Medulla oblongata (tissue), 1 donor: Measurements from ENCODE around the gene TNFAIP8.
A peak's percentile ranks its signal among the peaks of the same experiment; 100 is the strongest.

Source experiments
- DNase-seq: peaks from one replicate; pipeline ENCODE4 v3.0.0-alpha.2; 2015; ENCODE audit errors: extremely low spot score

The TNFAIP8 gene

DNA sequence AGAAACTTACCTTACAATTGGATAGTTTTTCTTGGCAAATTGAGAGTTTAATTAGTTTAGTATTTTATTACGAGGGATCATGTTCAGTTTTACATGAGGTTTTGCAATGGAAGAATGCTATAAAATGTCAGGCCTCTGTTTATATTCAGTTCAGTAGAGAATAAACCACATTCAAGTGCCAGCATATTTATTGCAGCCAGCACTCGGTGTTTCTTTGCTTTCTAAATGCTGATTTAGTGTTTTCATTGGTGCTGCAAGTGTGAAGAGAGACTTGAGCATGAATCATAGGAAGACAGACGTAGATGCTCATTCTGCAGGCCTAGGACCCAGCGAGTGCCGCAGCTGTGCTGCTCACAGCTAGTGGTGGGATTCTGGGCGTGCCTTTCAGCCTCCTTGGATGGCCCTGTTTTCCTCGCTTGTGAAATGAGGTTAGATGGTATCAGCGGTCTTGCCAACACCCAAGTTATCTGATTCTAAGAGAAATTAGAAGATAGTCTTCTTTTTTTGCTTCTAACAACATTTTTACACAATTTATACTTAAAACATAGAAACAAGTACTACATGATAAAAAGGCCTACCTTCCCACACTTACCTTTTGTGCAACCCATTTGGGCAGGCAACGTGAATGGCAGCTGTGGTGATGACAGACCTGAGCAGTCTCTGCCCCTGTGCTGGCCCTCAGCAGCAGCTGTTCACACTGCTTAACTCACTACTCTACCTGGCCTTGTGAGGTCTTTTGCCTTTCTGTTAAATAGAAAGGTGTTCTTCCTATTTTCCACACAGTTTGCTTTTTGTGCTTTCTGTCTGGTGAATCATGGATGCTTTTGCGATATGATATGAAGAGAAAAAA, 26.8 kb upstream of the TNFAIP8 start:
- DNase-seq: no peak

DNA sequence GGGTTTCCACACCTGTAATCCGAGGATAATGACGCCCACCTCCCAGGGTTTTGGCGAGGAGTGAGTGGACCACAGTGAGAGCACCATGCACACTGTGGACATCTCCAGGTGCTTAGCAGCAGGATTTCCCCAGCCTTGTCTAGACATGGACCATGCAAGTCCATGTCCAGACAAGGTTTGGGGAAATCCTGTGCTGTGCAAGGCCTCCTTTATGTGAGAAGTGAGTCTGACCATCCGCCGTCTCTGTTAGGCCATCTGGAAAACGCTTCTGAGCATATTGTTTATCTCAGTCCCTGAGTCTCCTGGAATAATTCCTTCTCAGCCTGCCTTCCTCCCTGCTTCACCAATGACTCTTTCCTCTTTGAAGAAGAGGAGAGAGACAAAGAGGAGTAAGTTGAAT, 26.2 kb upstream of the TNFAIP8 start:
- DNase-seq: no peak

DNA sequence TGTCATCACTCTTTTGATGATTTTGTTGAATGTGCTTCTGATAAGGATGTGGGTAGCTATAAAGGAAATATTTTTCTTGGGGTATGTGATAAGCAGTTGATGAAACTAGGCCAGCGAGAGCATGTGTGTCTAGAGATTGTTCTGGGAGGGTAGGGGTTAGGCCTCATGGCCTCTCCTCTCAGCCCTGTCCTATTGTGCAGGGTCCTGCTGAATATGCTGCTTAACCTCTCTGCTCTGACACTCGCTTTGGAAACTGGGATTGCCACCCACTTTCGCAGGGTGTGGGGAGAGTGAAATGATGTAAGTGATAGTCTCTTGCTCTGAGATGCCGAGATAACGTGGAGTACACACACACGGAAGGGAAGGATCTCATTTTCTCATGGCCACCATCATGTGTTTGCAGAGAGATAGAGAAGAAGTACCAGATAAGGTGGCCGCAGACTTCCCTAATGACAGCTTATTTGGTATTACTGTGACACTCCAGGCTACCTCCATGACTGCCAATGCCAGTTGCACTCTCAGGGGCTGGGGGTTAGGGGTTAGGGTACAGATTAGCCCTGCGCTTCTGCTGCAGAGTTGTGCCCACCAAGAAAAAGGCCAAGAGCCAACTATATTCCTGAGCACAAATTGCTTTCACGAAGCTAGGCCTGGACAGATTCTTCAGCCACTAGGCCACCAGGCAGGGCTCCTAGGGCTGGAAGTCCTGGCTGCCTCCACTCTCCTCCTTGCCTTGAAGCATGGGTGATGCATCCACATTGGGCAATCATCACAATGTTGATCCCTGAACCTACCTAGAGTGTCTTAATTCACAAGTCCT, 25.2 kb upstream of the TNFAIP8 start:
- DNase-seq: no peak

DNA sequence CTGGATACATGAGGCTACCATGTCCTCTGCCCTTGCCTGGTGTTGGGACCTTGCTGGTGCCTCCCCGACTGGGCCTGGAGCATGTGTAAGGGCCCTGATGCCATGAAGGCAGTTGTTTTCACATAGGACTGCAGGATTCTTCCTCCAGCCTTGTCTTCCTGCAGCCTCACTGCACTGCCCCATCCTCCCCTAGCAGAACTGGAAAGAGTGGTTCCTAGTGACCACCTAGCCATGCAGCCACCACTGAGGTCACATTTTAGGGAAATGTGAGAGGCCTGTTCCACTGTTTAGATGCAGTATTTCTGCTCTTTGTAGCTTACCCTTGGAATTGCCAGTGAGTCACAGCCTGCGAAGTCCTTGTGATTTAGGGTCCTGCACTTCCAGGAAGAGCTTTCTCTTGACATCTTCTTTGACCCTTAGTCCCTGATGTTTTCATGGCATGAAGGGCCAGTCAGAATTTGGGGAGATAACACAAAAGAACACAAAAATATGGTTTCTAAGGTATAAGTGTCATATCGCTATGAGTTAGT, 24.2 kb upstream of the TNFAIP8 start:
- DNase-seq: no peak

DNA sequence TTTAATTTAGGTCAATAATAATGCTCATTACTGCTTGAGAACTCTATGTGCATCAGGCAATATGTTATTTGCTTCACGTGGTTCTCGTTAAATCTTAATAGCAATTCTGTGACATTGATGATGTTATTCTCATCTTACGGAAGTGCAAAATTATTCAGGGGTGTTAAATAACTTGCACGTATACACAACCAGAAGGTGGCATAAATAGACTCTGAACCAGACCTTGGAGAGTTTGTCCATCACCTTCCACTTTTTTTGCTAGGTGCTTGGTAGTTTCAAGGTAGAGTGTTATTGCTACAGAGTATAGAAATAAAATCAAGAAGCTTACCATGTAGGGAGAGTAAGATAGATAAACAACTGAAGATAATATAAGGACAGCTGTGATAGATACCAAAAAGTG, 23.6 kb upstream of the TNFAIP8 start:
- no peak for DNase-seq

DNA sequence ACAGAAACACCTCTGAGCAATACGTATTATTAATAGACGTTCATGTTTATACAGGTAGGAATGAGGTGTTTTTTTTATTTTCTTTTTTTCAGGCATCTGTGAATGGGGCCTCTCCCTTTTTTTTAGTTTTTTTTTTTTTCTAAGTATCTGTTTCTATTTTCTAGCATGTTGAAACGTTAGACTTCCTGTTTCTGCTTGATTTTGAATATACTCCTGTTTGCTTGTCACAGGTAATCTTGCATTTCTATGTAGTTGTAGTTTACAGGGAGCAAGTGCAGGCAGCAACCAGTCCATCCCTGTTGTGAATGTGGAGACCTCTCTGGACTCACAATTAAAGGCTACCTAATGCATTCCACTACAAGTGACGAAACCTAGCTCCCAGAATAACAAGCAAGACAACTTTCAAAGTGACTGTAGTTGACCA, 22.8 kb upstream of the TNFAIP8 start:
- no peak for DNase-seq

DNA sequence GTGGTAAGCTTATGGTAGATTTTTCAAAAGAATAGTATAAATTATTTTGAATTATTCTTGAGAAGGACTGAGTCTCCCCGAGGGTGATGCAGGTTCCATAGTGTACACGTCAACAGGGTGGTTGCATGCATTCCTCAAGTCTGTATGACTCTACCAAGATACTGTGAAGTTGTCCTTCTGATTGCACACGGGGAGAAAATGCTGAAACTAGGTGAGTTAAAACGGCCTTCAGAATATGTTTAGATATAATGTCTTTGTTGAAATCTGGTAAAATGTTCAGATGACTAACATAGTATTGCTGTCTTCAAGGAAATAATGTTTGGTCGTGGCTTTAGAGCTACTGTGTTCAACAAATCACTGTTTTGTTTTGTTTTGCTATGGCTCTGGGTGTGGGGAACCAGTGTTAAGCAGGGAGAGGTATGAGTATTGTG, 22.4 kb upstream of the TNFAIP8 start:
- DNase-seq: no peak

DNA sequence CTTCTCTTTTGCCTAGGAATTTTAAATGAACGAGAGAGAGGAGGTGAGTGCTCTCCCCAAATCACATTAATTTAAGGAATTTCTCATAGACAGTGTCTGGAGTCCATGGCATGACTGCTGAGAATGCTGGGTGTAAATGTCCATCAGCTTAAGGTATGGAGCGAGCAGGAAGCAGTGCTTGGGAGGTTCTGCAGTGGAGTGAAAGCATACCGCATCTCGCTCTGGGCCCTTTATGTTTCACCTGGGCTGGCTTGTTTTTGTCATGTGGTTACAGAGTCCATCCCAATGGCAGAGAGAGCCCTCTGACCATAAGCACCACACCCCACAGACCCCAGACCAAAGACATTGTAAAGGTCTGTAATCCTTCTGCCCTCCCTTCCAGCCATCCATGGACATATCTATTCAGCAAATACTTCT, 20.6 kb upstream of the TNFAIP8 start:
- no peak for DNase-seq

DNA sequence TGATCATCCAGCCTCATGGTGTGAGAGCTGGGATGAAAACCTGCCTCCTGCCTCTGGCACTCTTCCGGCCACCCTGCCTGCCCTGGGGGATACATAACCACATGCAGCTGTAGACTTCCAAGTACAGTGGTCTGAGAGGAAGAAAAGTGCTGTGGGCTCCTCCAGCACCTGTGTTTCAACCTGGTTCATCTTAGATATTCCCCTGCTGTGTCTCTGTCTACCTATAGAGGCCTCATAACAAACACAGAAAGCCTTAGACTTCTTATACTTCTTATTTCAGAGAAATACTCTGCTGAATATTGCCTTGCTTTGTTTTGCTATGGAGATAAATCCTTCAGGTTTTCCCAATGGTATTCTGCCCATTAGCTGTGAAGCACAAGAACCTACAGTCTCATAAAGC, 19.6 kb upstream of the TNFAIP8 start:
- DNase-seq: no peak

DNA sequence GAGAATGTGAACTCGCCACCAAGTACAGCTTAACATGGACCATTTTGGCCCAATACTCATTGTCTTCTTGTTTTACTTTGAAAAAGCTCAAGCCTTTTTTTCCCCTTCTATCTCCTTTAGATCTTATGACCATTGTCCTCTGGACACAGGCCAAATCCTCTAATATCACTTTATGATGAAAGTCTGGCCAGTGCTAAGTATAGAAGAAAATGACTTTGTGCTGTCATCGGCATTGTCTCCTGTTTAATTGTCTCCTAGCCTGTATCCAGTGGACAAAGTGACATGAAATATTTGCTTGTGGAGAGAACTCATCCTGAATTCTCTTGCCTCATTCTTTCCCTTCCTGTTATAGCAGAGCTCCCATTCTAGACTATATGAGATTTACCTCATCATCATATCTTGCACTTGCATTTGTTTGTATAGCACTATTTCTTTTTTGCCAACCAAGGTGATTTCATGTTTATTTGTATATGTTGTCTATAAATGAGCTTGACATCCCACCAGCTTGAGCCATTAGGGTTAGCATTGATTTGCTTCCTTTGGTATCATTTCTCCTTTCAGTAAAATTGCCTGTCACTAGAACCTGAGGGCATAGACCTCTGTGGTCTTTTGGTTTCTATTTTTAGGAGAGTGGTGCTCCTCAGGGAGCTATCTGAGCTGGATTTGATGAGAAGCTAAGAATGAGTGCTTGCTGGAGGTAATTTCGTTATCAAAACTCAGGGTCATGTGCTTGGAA, 18.8 kb upstream of the TNFAIP8 start:
- DNase-seq: no peak

DNA sequence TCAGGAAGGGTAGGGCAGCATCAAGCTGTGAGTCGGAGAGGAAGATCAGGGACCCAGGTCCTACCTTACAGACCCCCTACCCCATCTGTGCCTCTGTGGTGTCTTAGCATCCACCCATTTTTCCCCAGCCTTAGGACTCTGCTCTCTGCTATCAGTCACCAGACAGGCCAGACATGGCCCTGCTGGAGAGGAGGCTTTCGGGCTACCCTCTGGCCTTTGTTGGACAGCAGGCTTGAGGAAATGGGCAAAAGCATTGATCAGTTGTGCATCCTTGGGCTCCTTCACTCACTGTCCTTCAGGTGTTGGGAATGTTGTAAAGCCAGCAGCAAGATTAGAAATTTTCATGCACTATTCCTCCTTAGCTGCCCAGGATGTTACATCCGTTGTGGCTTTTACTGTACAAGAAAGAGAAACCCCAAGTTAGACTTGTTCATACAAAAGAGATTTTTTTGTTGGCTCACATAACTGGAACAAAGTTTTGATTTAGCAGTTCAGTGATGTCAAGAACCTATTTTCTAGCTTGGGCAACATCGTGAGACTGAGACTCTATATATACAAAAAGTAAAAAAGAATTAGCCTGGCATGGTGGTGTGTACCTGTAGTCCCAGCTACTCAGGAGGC, 17.4 kb upstream of the TNFAIP8 start:
- no peak for DNase-seq

DNA sequence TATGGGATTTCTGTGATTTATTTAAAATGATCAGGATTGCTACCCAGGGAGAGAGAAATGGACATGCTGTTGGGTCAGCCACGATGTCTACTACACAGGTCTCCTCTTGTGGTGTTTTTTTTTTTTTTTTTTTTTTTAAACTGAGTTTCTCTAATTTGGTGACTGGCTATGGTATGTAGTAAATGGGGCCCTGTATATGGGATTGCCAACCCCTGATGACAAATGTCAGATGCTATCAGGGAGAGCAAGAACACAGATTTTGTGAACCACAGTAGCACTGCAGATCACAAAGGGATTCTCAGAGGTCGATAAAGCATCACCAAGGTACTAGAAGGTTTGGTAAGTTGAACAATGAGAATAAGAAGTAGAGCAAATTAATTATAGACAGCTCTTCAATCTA, 16.5 kb upstream of the TNFAIP8 start:
- no peak for DNase-seq

DNA sequence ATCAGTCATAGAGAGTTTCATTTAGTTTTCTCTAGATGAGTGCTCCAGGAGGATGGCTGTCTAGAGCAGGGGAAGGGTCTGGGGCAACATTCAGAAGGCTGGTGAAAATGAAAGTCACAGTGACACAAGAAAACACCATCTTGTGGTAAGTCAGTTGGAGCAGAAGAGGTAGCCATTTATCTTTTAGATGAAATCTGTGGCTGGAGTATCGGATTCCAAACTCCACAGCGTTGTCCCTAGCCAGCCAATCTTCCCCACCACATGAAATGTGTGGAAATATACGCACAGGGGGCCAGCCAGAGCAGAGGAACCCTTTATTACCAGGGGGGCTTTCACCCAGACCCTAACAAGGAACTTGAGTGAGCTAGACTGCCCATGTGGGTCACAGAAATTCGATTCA, 15.9 kb upstream of the TNFAIP8 start:
- DNase-seq: no peak

DNA sequence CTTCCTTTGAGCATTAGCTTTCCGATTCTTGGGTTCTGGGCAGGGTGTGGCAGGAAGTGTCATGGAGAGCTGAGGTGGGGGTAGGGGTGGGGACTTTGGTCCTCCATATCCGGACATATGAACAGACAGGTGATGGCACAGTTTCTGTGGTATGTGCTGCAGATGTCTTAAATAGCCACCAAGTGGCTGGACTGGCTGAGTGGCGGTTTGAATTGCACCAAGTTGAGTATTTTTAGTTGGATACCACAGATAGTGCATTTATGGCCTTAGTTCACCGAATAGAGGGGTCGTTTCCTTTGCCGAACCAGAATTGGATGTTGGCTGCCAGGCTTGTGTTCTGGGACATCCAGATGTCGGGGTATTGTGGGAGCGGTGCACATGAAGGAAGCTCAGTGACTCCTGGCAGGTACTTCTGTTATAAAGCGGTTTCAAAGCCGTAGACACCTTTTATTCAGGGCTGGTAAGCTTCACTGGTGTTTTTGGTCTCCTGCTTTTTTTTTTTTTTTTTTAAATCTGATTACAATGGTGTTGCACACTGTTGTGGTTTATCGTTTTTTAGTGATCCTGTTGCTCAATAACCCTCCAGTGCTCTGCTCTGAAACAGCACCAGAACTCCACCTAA, 15.1 kb upstream of the TNFAIP8 start:
- no peak for DNase-seq

DNA sequence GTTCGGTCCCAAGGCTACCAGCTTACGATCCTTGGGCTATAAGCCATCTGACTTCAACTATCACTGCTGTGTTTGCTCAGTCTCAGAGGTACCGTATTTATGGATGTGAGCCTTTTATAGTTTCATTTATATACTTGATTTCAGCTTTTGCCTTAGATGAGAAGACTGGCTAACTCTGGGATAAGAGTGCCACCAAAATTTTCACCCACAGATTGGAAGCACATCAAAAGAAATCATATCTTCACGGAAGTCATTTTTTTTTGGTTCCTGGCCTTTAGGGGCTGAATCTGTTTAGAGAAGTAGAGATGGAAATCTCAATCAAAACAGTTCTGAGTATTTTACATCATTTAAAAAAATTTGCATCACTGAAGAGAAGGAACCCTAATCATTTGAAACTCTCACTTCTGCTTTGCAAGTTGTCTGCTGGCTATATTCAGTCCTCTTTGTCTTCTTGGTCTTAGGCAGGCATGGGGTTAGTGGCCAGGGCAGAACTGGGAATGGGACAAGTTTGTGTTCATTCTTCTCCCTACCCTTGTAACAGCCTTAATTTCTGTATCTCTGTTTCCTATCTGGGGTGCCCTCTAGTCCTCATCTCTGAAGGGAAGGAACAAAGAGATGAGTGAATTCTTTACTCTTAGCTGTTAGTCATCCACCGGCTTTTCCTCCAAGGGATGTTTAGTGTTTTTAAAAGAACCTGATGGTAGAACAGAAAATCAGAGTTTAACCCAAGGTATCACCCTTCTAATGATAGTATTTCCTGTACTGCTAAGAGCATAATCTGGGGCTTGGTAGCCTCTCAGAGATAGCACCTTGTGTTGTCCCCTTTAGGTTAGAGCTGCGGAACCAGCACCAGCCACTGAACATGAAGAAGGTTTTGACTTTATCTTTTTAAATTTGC, 14.1 kb upstream of the TNFAIP8 start:
- peak; percentile 32 for DNase-seq

DNA sequence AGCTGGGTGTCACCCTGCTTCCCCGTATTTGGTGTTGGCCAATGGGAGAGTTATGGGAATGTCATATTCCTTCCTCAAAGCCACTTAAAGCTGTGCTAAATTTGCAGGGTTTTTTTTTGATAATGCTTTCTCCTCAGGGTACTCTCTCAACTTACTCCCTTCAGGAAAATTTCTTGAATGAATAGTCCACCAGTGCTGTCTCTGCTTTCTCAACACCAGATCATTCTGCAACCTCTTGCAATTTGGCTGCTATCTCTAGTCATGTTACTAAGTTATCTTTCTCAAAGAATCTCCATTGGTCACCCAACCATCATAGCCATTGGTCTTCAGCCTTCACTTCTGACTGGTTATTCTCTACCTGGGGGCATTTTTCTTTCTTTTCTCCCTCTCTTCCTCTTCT, 13.4 kb upstream of the TNFAIP8 start:
- DNase-seq: no peak

DNA sequence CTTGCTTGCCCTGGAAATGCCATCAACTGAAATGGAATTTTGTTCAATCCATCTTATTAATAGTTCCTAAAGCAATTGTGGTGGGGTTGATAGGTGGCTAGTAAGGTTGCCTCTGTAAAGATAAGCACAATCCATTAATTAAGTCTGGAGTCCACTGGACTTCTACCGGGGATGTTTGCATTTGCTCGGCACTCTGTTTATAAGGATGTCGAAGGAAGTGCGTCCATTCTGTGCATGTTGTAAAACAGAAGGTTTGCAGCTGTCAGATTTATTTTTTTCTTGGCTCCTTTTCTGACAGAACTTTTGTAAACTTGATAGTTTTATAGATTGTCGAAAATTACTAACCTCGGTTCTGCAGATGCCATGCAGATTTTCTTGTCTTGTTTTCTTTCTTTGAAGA, 12.8 kb upstream of the TNFAIP8 start:
- no peak for DNase-seq

DNA sequence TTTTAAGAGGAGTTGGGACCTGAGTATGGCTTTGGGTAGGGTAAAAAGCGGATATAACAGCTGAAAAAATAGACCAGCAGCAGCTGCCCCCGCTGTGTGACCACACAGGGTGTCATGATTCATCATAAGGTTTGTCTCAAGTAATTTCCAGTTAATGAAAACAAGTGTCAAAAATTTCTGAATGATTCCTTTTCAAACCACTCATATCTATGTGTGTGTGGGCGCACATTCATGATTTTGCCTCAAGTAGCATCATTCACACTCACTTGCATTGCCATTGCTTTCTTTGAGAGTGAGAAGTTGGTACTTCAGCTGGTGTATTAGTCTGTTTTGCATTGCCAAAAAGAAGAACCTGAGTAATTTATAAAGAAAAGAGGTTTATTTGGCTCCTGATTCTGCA, 12.1 kb upstream of the TNFAIP8 start:
- no peak for DNase-seq

DNA sequence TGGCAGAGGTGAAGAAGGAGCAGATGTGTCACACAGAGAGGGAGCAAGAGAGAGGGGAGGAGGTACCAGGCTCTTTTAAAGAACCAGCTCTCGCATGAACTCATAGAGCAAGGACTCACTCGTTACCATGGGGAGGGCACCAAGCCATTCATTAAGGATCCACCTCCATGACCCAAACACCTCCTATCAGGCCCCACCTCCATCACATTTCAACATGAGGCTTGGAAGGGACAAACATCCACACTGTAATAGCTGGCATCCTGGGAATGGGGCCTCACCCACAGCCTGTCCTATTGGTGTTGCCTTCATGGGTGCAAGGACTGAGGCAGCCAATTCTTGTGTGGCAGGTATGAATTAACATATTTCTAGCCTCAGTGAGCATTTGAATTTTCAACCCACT, 11.6 kb upstream of the TNFAIP8 start:
- no peak for DNase-seq

DNA sequence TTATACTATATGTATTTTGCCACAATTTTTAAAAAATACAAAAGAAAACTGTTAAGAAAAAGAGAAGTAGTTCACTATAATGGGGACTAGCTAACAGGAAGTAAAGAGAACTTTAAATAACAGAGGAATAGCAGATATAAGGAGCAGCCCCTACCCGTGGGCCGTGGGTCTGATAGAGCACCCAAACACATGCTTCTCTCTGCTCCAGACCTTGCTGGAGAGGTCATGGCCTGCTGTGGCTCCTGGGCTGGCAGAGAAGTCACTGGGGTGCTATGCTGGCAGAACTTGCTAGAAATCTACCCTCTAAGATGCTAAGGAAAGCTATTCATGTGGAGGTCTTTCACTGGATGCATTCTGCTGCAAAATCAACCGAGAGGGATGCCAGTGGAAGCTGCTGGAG, 10.0 kb upstream of the TNFAIP8 start:
- DNase-seq: no peak
